Measurements from ENCODE around the gene EPS15.
"Not testable (repeated sequence)": the region's sequence is repeated elsewhere in the genome, so short reads cannot be mapped to it uniquely, and the experiment has no call there.

EPS15 gene

DNA sequence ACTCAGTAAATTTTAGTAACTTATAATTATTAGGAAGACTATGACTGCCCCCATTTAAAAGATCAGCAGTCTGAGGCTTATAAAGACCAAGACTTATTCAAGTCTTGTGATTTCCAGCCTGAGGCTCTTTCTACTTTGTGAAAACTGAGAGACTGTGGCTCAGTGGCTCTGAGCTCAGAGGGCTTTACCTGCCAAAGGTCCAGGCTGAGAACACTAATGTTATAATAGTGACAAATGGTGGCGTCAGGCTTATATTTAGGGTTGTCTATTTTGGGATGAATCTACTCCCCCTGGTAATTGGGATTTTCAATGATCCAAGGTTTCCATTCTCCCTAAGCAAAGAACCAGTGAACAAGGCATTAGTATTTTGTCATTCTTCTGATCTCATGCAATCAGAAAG lies 42.6 kb upstream of the EPS15 start:
- no peak for TF ChIP-seq EZH2 (IDR thresholded peaks at IDR 0.05; ENCODE audit: borderline replicate concordance, low read length)
- TF ChIP-seq, protein P1, sequence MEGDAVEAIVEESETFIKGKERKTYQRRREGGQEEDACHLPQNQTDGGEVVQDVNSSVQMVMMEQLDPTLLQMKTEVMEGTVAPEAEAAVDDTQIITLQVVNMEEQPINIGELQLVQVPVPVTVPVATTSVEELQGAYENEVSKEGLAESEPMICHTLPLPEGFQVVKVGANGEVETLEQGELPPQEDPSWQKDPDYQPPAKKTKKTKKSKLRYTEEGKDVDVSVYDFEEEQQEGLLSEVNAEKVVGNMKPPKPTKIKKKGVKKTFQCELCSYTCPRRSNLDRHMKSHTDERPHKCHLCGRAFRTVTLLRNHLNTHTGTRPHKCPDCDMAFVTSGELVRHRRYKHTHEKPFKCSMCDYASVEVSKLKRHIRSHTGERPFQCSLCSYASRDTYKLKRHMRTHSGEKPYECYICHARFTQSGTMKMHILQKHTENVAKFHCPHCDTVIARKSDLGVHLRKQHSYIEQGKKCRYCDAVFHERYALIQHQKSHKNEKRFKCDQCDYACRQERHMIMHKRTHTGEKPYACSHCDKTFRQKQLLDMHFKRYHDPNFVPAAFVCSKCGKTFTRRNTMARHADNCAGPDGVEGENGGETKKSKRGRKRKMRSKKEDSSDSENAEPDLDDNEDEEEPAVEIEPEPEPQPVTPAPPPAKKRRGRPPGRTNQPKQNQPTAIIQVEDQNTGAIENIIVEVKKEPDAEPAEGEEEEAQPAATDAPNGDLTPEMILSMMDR (IDR thresholded peaks at IDR 0.05; ENCODE audit: low read length): no peak
- Histone ChIP-seq H3F3A (ENCODE audit: insufficient read depth, low read length) (no peaks in the 10 kb centered on the region), H3K79me2 (ENCODE audit: insufficient read depth, low read length) (no peaks in the 10 kb centered on the region), H3K4me3 (ENCODE audit: low read depth, low read length, poor library complexity, severe bottlenecking) (no peak overlapping the region), H4K20me1 (ENCODE audit: insufficient read depth, low read length) (no peaks in the 10 kb centered on the region), H3K27ac (ENCODE audit: low read depth, low read length, poor library complexity, severe bottlenecking) (no peak overlapping the region), H3K9me3 (ENCODE audit: low read length) (no peaks in the 10 kb centered on the region), H3K9me2 (ENCODE audit: low read depth, low read length) (no peaks in the 10 kb centered on the region), H3K4me2 (ENCODE audit: low read length) (no peak overlapping the region), H3K4me1 (ENCODE audit: insufficient read depth, low read length, severe bottlenecking) (no peaks in the 10 kb centered on the region), H3K27me3 (ENCODE audit: insufficient read depth, low read length) (no peaks in the 10 kb centered on the region), H3K9ac (ENCODE audit: low read length) (no peak overlapping the region), H3K36me3 (ENCODE audit: insufficient read depth, low read length) (no peaks in the 10 kb centered on the region), H2AFZ (ENCODE audit: low read length) (no peak overlapping the region)

- not testable (repeated sequence) for H3K9ac ChIP-seq (ENCODE audit: low read length); H3K4me2 ChIP-seq (ENCODE audit: low read length); H3F3A ChIP-seq (ENCODE audit: insufficient read depth, low read length); H3K9me2 ChIP-seq (ENCODE audit: low read depth, low read length); H3K36me3 ChIP-seq (ENCODE audit: insufficient read depth, low read length); H3K27ac ChIP-seq (ENCODE audit: low read depth, low read length, poor library complexity, severe bottlenecking); H4K20me1 ChIP-seq (ENCODE audit: insufficient read depth, low read length); H3K79me2 ChIP-seq (ENCODE audit: insufficient read depth, low read length); H3K4me1 ChIP-seq (ENCODE audit: insufficient read depth, low read length, severe bottlenecking); H3K4me3 ChIP-seq (ENCODE audit: low read depth, low read length, poor library complexity, severe bottlenecking); H2AFZ ChIP-seq (ENCODE audit: low read length); H3K27me3 ChIP-seq (ENCODE audit: insufficient read depth, low read length); H3K9me3 ChIP-seq (ENCODE audit: low read length)
Measured at GRCh38 chr1:51560895-51561294, 41.8 kb upstream of the EPS15 start.

DNA sequence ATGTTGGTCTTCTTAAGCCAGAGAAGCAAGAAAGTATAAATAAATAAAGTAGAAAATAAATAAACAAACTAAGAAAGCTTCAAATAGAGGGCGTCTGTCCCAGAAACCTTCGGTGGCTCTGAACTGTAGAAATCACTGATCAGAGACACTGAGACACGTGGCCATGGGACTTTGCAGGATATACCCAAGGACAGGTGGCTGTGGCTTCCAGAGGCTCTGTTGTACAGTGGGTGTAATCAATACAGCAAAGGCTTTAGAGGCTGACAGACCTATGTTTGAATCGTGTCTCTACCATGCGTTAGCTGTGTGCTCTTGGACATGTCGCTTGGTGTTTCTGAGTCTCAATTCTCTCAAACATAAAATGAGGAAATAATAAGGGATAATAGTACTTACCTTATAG lies 41.0 kb upstream of the EPS15 start:
- Histone ChIP-seq H3K36me3 (ENCODE audit: insufficient read depth, low read length) (no peaks in the 10 kb centered on the region), H4K20me1 (ENCODE audit: insufficient read depth, low read length) (no peaks in the 10 kb centered on the region), H3F3A (ENCODE audit: insufficient read depth, low read length) (no peaks in the 10 kb centered on the region), H3K79me2 (ENCODE audit: insufficient read depth, low read length) (no peaks in the 10 kb centered on the region), H3K4me3 (ENCODE audit: low read depth, low read length, poor library complexity, severe bottlenecking) (no peak overlapping the region), H3K4me1 (ENCODE audit: insufficient read depth, low read length, severe bottlenecking) (no peaks in the 10 kb centered on the region), H3K9ac (ENCODE audit: low read length) (no peak overlapping the region), H3K27ac (ENCODE audit: low read depth, low read length, poor library complexity, severe bottlenecking) (no peak overlapping the region), H3K4me2 (ENCODE audit: low read length) (no peak overlapping the region), H3K9me3 (ENCODE audit: low read length) (no peaks in the 10 kb centered on the region), H3K9me2 (ENCODE audit: low read depth, low read length) (no peaks in the 10 kb centered on the region), H3K27me3 (ENCODE audit: insufficient read depth, low read length) (no peaks in the 10 kb centered on the region), H2AFZ (ENCODE audit: low read length) (no peak overlapping the region)
- TF ChIP-seq, protein P1 (IDR thresholded peaks at IDR 0.05; ENCODE audit: low read length): no peak
- no peak for TF ChIP-seq EZH2 (IDR thresholded peaks at IDR 0.05; ENCODE audit: borderline replicate concordance, low read length)

GRCh38 chr1:51559501-51559900 lies 40.4 kb upstream of the EPS15 start:
- H3K9me3 ChIP-seq (ENCODE audit: low read length): no peaks in the 10 kb centered on the region
- H3K9me2 ChIP-seq (ENCODE audit: low read depth, low read length): no peaks in the 10 kb centered on the region
- no peaks in the 10 kb centered on the region for H3F3A ChIP-seq (ENCODE audit: insufficient read depth, low read length)
- H3K4me2 ChIP-seq (ENCODE audit: low read length): no peak overlapping the region
- H4K20me1 ChIP-seq (ENCODE audit: insufficient read depth, low read length): no peaks in the 10 kb centered on the region
- no peak overlapping the region for H3K4me3 ChIP-seq (ENCODE audit: low read depth, low read length, poor library complexity, severe bottlenecking)
- no peaks in the 10 kb centered on the region for H3K4me1 ChIP-seq (ENCODE audit: insufficient read depth, low read length, severe bottlenecking)
- no peak overlapping the region for H3K27ac ChIP-seq (ENCODE audit: low read depth, low read length, poor library complexity, severe bottlenecking)
- TF ChIP-seq EZH2 (IDR thresholded peaks at IDR 0.05; ENCODE audit: borderline replicate concordance, low read length): no peak
- TF ChIP-seq, protein P1 (IDR thresholded peaks at IDR 0.05; ENCODE audit: low read length): no peak
- no peaks in the 10 kb centered on the region for H3K79me2 ChIP-seq (ENCODE audit: insufficient read depth, low read length)
- no peak overlapping the region for H2AFZ ChIP-seq (ENCODE audit: low read length)
- no peak overlapping the region for H3K9ac ChIP-seq (ENCODE audit: low read length)
- H3K27me3 ChIP-seq (ENCODE audit: insufficient read depth, low read length): no peaks in the 10 kb centered on the region
- H3K36me3 ChIP-seq (ENCODE audit: insufficient read depth, low read length): no peaks in the 10 kb centered on the region
